ENCODE measurements around the gene RASIP1. TPM values are rescaled to one million over a fixed set of nuclear protein-coding genes. Genes with fewer than 3 reads are reported as not detected.

RASIP1 gene
- total RNA-seq, 1 donor from 2014 or later, result 85.9 TPM

- Histone ChIP-seq H3K4me1 (peaks cover 0 to 2% of the 10 kb centered on the region in 2 donors), H3K4me3 (no peak overlapping the region), H3K27me3 (no peaks in the 10 kb centered on the region), H3K36me3 (no peaks in the 10 kb centered on the region), H3K27ac (no peak overlapping the region), H3K9me3 (no peaks in the 10 kb centered on the region)
- no peak for DNase-seq (ENCODE audit: low spot score in 2 of 2)
- no peak for TF ChIP-seq CTCF (IDR thresholded peaks at IDR 0.05)
- intact Hi-C loops (cut with DNase I), result loop anchor here (2.0 kb wide), 2 partner anchors 40 to 64 kb away; no protein-coding TSS in a partner anchor
These were observed 66.1 kb downstream of the RASIP1 start for GRCh38 chr19:48674216-48674809.

GRCh38 chr19:48673436-48674100, 66.8 kb downstream of the RASIP1 start:
- Histone ChIP-seq H3K9me3 (no peaks in the 10 kb centered on the region), H3K27me3 (no peaks in the 10 kb centered on the region), H3K27ac (no peak overlapping the region), H3K36me3 (no peaks in the 10 kb centered on the region), H3K4me1 (peaks cover 0 to 2% of the 10 kb centered on the region in 2 donors), H3K4me3 (no peak overlapping the region)
- DNase-seq (ENCODE audit: low spot score in 2 of 2), result no peak
- no peak for TF ChIP-seq CTCF (IDR thresholded peaks at IDR 0.05)
- intact Hi-C loops (cut with DNase I), result loop anchor here (2.0 kb wide), 2 partner anchors 41 to 65 kb away; no protein-coding TSS in a partner anchor

GRCh38 chr19:48672994-48673393, 67.4 kb downstream of the RASIP1 start, which contains the start of gene NTN5:
TSS of gene NTN5 (minus strand) at chr19:48673017. CDS start at chr19:48670986, 2,031 bp downstream.
- no peak for TF ChIP-seq CTCF (IDR thresholded peaks at IDR 0.05)
- intact Hi-C loops (cut with DNase I), result no loop called here
- Histone ChIP-seq H3K36me3 (no peaks in the 10 kb centered on the region), H3K27ac (no peak within 1 kb of the TSS), H3K27me3 (no peaks in the 10 kb centered on the region), H3K4me3 (no peak within 1 kb of the TSS), H3K4me1 (peaks cover 0 to 2% of the 10 kb centered on the region in 2 donors), H3K9me3 (no peaks in the 10 kb centered on the region)
- no peak for DNase-seq (ENCODE audit: low spot score in 2 of 2)

GRCh38 chr19:48671446-48671995, 68.9 kb downstream of the RASIP1 start:
- Histone ChIP-seq H3K9me3 (no peaks in the 10 kb centered on the region), H3K27me3 (no peaks in the 10 kb centered on the region), H3K27ac (no peak overlapping the region), H3K4me1 (peaks cover 0 to 2% of the 10 kb centered on the region in 2 donors), H3K36me3 (no peaks in the 10 kb centered on the region), H3K4me3 (no peak overlapping the region)
- TF ChIP-seq CTCF (IDR thresholded peaks at IDR 0.05), result no peak
- DNase-seq (ENCODE audit: low spot score in 2 of 2), result no peak
- intact Hi-C loops (cut with DNase I), result no loop called here

GRCh38 chr19:48670699-48671445, 69.5 kb downstream of the RASIP1 start:
- no peak for DNase-seq (ENCODE audit: low spot score in 2 of 2)
- intact Hi-C loops (cut with DNase I), result no loop called here

More at GRCh38 chr19:48670699-48671445, 69.5 kb downstream of the RASIP1 start:
- Histone ChIP-seq H3K4me3 (no peak overlapping the region), H3K27ac (no peak overlapping the region), H3K27me3 (no peaks in the 10 kb centered on the region), H3K9me3 (no peaks in the 10 kb centered on the region), H3K4me1 (peaks cover 0 to 2% of the 10 kb centered on the region in 2 donors), H3K36me3 (no peaks in the 10 kb centered on the region)
- TF ChIP-seq CTCF (IDR thresholded peaks at IDR 0.05), result no peak

Other genes starting within 250 kb of the RASIP1 start
- gene LMTK3, start 228.8 kb downstream of the RASIP1 start, total RNA-seq, result 0.11 TPM
- not detected for gene SULT2B1, start 188.4 kb downstream of the RASIP1 start, total RNA-seq
- gene SPACA4, start 133.9 kb downstream of the RASIP1 start, total RNA-seq, result not detected
- gene FAM83E, start 125.5 kb downstream of the RASIP1 start, total RNA-seq, result not detected
- gene RPL18, start 121.4 kb downstream of the RASIP1 start, total RNA-seq, result 2,223 TPM
- gene SPHK2, start 121.1 kb downstream of the RASIP1 start, total RNA-seq, result 35.3 TPM
- gene DBP, start 103.2 kb downstream of the RASIP1 start, total RNA-seq, result 0.21 TPM
- not detected for gene CA11, start 94.4 kb downstream of the RASIP1 start, total RNA-seq
- gene NTN5, start 67.6 kb downstream of the RASIP1 start, total RNA-seq, result not detected
- gene FUT2, start 44.6 kb downstream of the RASIP1 start, total RNA-seq, result not detected
- 0.32 TPM for gene MAMSTR, start 20.9 kb downstream of the RASIP1 start, total RNA-seq
- not detected for gene IZUMO1, start 6.3 kb upstream of the RASIP1 start, total RNA-seq
- gene FUT1, start 12.0 kb upstream of the RASIP1 start, total RNA-seq, result 3.8 TPM
- gene FGF21, start 14.9 kb upstream of the RASIP1 start, total RNA-seq, result not detected
- 42.4 TPM for gene BCAT2, start 70.4 kb upstream of the RASIP1 start, total RNA-seq
- 9.8 TPM for gene HSD17B14, start 95.9 kb upstream of the RASIP1 start, total RNA-seq
- 237 TPM for gene PLEKHA4, start 128.0 kb upstream of the RASIP1 start, total RNA-seq
- 142 TPM for gene PPP1R15A, start 131.8 kb upstream of the RASIP1 start, total RNA-seq
- gene TULP2, start 158.1 kb upstream of the RASIP1 start, total RNA-seq, result not detected
- gene NUCB1, start 159.7 kb upstream of the RASIP1 start, total RNA-seq, result 505 TPM
- gene DHDH, start 193.1 kb upstream of the RASIP1 start, total RNA-seq, result not detected
- 182 TPM for gene BAX, start 214.3 kb upstream of the RASIP1 start, total RNA-seq
- gene FTL, start 224.7 kb upstream of the RASIP1 start, total RNA-seq, result 7,736 TPM

Data from ascending aorta (tissue), 2 donors.